Measurements from ENCODE around the gene NFKBIE. TPM values are rescaled to one million over a fixed set of nuclear protein-coding genes. Genes with fewer than 3 reads are reported as not detected.
A peak's percentile ranks its signal among the peaks of the same experiment; 100 is the strongest.

Gene NFKBIE
- total and polyA plus RNA-seq, 2 of the 13 experiments (the other 11 are each of a cell fraction or from before 2014, with no cell fraction given) = 6.7 to 14.5 TPM

DNA sequence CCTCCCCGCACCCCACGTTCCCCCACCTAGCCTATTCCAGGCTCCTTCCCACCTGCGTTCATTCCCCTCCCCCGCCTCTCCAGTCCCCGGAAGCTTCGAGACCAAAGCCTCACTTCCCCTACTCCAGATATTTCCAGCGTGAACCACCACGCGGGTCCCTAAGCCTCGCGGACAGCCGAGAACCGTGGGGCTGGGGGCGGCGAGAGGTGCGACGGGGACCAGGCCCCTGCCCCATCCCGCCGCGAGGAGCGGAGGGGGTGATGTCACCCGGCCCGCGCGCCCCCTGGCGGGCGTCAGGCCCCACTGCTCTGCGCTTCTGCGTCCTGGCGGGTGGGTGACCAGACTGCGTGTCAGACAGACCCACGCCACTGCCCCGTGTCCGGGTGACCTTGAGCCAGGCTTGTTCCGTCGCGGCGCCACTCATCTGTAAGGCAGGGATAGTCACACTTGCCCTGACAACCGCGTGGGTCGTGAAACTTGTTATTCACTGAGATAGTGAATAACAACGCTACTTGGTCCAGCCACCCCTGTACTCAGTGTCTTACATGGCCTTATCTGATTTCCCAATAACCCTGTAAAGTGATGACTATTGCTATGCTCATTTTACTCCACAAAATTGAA, 27.4 kb downstream of the NFKBIE start (continued):
- TF ChIP-seq, protein P1, sequence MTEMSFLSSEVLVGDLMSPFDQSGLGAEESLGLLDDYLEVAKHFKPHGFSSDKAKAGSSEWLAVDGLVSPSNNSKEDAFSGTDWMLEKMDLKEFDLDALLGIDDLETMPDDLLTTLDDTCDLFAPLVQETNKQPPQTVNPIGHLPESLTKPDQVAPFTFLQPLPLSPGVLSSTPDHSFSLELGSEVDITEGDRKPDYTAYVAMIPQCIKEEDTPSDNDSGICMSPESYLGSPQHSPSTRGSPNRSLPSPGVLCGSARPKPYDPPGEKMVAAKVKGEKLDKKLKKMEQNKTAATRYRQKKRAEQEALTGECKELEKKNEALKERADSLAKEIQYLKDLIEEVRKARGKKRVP (CRISPR knock-in tag; IDR thresholded peaks at IDR 0.05) = peak in 1 of 2 experiments; percentile 86; a peak in 2 of 4 replicates
- no peak for TF ChIP-seq ZNF263 (CRISPR knock-in tag; IDR thresholded peaks at IDR 0.05)
- TF ChIP-seq REL (CRISPR knock-in tag; conservative IDR thresholded peaks at IDR 0.05) = peak; percentile 90; the same call in 1 of the 2 replicates
- 0 out of 2 replicates have a peak, but pooled peaks have one; percentile 65 for TF ChIP-seq ZNF329 (CRISPR knock-in tag; IDR thresholded peaks at IDR 0.05; ENCODE audit: low read depth)
- no peak for TF ChIP-seq HDAC6 (IDR thresholded peaks at IDR 0.05; ENCODE audit: low read depth, low read length)
- TF ChIP-seq ZSCAN20 (CRISPR knock-in tag; IDR thresholded peaks at IDR 0.05; ENCODE audit: borderline replicate concordance) = no peak
- TF ChIP-seq, protein P2, sequence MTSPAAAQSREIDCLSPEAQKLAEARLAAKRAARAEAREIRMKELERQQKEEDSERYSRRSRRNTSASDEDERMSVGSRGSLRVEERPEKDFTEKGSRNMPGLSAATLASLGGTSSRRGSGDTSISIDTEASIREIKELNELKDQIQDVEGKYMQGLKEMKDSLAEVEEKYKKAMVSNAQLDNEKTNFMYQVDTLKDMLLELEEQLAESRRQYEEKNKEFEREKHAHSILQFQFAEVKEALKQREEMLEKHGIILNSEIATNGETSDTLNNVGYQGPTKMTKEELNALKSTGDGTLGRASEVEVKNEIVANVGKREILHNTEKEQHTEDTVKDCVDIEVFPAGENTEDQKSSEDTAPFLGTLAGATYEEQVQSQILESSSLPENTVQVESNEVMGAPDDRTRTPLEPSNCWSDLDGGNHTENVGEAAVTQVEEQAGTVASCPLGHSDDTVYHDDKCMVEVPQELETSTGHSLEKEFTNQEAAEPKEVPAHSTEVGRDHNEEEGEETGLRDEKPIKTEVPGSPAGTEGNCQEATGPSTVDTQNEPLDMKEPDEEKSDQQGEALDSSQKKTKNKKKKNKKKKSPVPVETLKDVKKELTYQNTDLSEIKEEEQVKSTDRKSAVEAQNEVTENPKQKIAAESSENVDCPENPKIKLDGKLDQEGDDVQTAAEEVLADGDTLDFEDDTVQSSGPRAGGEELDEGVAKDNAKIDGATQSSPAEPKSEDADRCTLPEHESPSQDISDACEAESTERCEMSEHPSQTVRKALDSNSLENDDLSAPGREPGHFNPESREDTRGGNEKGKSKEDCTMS (CRISPR knock-in tag; conservative IDR thresholded peaks at IDR 0.05) = no peak
- 0 out of 2 replicates have a peak, but pooled peaks have one; percentile 14 for TF ChIP-seq TGIF2 (CRISPR knock-in tag; IDR thresholded peaks at IDR 0.05)
- TF ChIP-seq, protein P3, sequence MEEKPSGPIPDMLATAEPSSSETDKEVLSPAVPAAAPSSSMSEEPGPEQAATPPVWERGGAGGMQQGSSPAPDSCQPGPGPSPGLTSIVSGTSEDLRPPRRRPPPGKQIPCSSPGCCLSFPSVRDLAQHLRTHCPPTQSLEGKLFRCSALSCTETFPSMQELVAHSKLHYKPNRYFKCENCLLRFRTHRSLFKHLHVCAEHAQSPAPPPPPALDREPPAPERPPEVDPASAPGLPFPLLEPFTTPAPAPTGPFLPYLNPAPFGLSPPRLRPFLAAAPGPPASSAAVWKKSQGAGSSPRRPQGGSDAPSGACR (CRISPR knock-in tag; IDR thresholded peaks at IDR 0.05) = 0 out of 2 replicates have a peak, but pooled peaks have one; percentile 30
- no peak for TF ChIP-seq ZNF383 (CRISPR knock-in tag; IDR thresholded peaks at IDR 0.05; ENCODE audit: borderline replicate concordance)
- TF ChIP-seq, protein P4, sequence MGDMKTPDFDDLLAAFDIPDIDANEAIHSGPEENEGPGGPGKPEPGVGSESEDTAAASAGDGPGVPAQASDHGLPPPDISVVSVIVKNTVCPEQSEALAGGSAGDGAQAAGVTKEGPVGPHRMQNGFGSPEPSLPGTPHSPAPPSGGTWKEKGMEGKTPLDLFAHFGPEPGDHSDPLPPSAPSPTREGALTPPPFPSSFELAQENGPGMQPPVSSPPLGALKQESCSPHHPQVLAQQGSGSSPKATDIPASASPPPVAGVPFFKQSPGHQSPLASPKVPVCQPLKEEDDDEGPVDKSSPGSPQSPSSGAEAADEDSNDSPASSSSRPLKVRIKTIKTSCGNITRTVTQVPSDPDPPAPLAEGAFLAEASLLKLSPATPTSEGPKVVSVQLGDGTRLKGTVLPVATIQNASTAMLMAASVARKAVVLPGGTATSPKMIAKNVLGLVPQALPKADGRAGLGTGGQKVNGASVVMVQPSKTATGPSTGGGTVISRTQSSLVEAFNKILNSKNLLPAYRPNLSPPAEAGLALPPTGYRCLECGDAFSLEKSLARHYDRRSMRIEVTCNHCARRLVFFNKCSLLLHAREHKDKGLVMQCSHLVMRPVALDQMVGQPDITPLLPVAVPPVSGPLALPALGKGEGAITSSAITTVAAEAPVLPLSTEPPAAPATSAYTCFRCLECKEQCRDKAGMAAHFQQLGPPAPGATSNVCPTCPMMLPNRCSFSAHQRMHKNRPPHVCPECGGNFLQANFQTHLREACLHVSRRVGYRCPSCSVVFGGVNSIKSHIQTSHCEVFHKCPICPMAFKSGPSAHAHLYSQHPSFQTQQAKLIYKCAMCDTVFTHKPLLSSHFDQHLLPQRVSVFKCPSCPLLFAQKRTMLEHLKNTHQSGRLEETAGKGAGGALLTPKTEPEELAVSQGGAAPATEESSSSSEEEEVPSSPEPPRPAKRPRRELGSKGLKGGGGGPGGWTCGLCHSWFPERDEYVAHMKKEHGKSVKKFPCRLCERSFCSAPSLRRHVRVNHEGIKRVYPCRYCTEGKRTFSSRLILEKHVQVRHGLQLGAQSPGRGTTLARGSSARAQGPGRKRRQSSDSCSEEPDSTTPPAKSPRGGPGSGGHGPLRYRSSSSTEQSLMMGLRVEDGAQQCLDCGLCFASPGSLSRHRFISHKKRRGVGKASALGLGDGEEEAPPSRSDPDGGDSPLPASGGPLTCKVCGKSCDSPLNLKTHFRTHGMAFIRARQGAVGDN (CRISPR knock-in tag; IDR thresholded peaks at IDR 0.05) = peak; percentile 95
- no peak for TF ChIP-seq ZNF562 (CRISPR knock-in tag; IDR thresholded peaks at IDR 0.05; ENCODE audit: borderline replicate concordance)
- peak; percentile 56; the same call in 1 of the 2 replicates for TF ChIP-seq ZNF839 (CRISPR knock-in tag; IDR thresholded peaks at IDR 0.05; ENCODE audit: borderline replicate concordance)
- peak; percentile 60; the same call in 1 of the 2 replicates for TF ChIP-seq ZNF773 (CRISPR knock-in tag; IDR thresholded peaks at IDR 0.05; ENCODE audit: borderline replicate concordance)
- TF ChIP-seq KMT2A (CRISPR knock-in tag; IDR thresholded peaks at IDR 0.05) = no peak
- no peak for TF ChIP-seq CCDC6 (CRISPR knock-in tag; IDR thresholded peaks at IDR 0.05)
- TF ChIP-seq, protein P5, sequence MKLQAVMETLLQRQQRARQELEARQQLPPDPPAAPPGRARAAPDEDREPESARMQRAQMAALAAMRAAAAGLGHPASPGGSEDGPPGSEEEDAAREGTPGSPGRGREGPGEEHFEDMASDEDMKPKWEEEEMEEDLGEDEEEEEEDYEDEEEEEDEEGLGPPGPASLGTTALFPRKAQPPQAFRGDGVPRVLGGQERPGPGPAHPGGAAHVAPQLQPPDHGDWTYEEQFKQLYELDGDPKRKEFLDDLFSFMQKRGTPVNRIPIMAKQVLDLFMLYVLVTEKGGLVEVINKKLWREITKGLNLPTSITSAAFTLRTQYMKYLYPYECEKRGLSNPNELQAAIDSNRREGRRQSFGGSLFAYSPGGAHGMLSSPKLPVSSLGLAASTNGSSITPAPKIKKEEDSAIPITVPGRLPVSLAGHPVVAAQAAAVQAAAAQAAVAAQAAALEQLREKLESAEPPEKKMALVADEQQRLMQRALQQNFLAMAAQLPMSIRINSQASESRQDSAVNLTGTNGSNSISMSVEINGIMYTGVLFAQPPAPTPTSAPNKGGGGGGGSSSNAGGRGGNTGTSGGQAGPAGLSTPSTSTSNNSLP (IDR thresholded peaks at IDR 0.05; ENCODE audit: low read depth, low read length) = no peak
- no peak for TF ChIP-seq ZFP36L2 (CRISPR knock-in tag; IDR thresholded peaks at IDR 0.05)
- no peak for TF ChIP-seq FOXJ3 (CRISPR knock-in tag; IDR thresholded peaks at IDR 0.05; ENCODE audit: borderline replicate concordance)

All from HepG2 (cell line).